ENCODE data around the gene GDPGP1. TPM values are rescaled to one million over a fixed set of nuclear protein-coding genes. Genes with fewer than 3 reads are reported as not detected.

Gene GDPGP1
- total and polyA plus RNA-seq, 2 donors = 3.6 to 6.6 TPM

DNA sequence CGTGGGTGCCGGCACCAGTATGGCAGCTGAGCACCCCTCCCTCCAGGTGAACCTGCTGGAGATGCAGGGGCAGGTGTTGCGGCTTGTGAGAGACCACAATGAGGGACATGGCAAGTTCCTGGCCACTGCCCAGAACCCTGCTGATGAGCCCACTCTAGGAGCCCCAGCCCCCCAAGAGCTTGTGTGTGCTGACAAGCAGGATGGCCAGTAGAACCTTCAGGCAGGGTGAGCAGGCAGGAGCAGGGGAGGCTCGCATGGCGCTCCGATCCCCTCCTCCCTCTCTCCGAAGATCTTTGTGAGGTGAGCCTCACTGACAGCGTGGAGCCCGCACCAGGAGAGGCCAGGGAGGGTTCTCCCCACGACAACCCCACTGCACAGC is 61.2 kb downstream of the GDPGP1 start:
- Histone ChIP-seq H3K4me3 (ENCODE audit: low read depth, low read length) (no peak overlapping the region), H3K36me3 (ENCODE audit: insufficient read depth) (no peaks in the 10 kb centered on the region), H3K27ac (ENCODE audit: low read depth) (no peak overlapping the region), H3K4me1 (ENCODE audit: insufficient read depth) (no peaks in the 10 kb centered on the region)
- 47% methylated on average over 10 of the region's 10 CpGs for WGBS
- DNase-seq (ENCODE audit: extremely low spot score) = no peak

Small RNA genes within 50 kb of the gene (small RNA-seq; reads per million reads assigned to genes)
- not detected for gene AC091167.3
- not detected for gene RN7SL736P

Other genes starting within 250 kb of the GDPGP1 start
- gene ZNF710, start 232.9 kb upstream of the GDPGP1 start, total RNA-seq = 9.7 TPM
- gene ZNF710, start 232.9 kb upstream of the GDPGP1 start, polyA plus RNA-seq = 9.6 TPM
- 85.0 TPM for gene IDH2, start 131.7 kb upstream of the GDPGP1 start, total RNA-seq
- 105 TPM for gene IDH2, start 131.7 kb upstream of the GDPGP1 start, polyA plus RNA-seq
- gene SEMA4B, start 32.9 kb upstream of the GDPGP1 start, total RNA-seq = 39.3 TPM
- gene SEMA4B, start 32.9 kb upstream of the GDPGP1 start, polyA plus RNA-seq = 60.8 TPM
- 17.9 TPM for gene CIB1, start 268 bp upstream of the GDPGP1 start, total RNA-seq
- gene CIB1, start 268 bp upstream of the GDPGP1 start, polyA plus RNA-seq = 84.7 TPM
- not detected for gene TTLL13, start 15.3 kb downstream of the GDPGP1 start, total RNA-seq
- gene TTLL13, start 15.3 kb downstream of the GDPGP1 start, polyA plus RNA-seq = 0.05 TPM
- 72.2 TPM for gene NGRN, start 31.5 kb downstream of the GDPGP1 start, total RNA-seq
- 104 TPM for gene NGRN, start 31.5 kb downstream of the GDPGP1 start, polyA plus RNA-seq
- gene ZNF774, start 118.1 kb downstream of the GDPGP1 start, total RNA-seq = 3.3 TPM
- 1.1 TPM for gene ZNF774, start 118.1 kb downstream of the GDPGP1 start, polyA plus RNA-seq
- gene IQGAP1, start 154.0 kb downstream of the GDPGP1 start, total RNA-seq = 257 TPM
- 147 TPM for gene IQGAP1, start 154.0 kb downstream of the GDPGP1 start, polyA plus RNA-seq

Measured in urinary bladder (tissue), 4 donors.